Testis (tissue), 3 donors: Measurements from ENCODE around the gene ASL. TPM values are rescaled to one million over a fixed set of nuclear protein-coding genes. Genes with fewer than 3 reads are reported as not detected.

ENCODE experiments used
- DNase-seq: peaks from one replicate; pipeline ENCODE4 v3.0.0-alpha.2; 2019
- H3K27ac ChIP-seq, 2 donors: fragments of 200-600 bp; sonication (generic); one replicate each; pipeline ENCODE4 v1.5.1; 2019
- H3K27me3 ChIP-seq: fragments of 200-600 bp; sonication (generic); one replicate; pipeline ENCODE4 v1.5.1; 2019
- H3K36me3 ChIP-seq: fragments of 200-600 bp; sonication (generic); one replicate; pipeline ENCODE4 v1.5.1; 2017; ENCODE audit warnings: low read depth; ENCODE audit errors: missing control alignments
- H3K4me1 ChIP-seq: fragments of 200-600 bp; sonication (generic); one replicate; pipeline ENCODE4 v1.5.1; 2019
- H3K4me3 ChIP-seq, 2 donors: fragments of 200-600 bp; sonication (generic); one replicate each; pipeline ENCODE4 v1.5.1; 2017 to 2019
- H3K9me3 ChIP-seq: fragments of 200-600 bp; sonication (generic); one replicate; pipeline ENCODE4 v1.5.1; 2017
- CTCF ChIP-seq, 3 experiments: fragments of 450-650 bp in 2 of 3; fragments of 200-600 bp in 1 of 3; sonication (generic) in 1 of 3; IDR thresholded peaks; one replicate each; pipeline ENCODE4 v1.5.1; 2016 to 2019; ENCODE audit warnings: antibody characterized with exemption in 3 of 3, mild to moderate bottlenecking in 2 of 3, moderate library complexity in 1 of 3
- POLR2A ChIP-seq: fragments of 450-650 bp; IDR thresholded peaks from one replicate; pipeline ENCODE4 v1.6.1; 2017; ENCODE audit warnings: antibody characterized with exemption, mild to moderate bottlenecking, moderate library complexity
- WGBS, 2 donors: methylation state at CpG; one replicate each; pipeline ENCODE4 v1.1.5; 2018; 5-methylcytosine and 5-hydroxymethylcytosine counted together
- intact Hi-C: fragments of 100-400 bp; cut with DNase I; formaldehyde crosslinking; loops from one replicate; pipeline ENCODE4 v1.15.1; 2023; ENCODE audit warnings: low total_unique reads
- polyA plus RNA-seq: library from polyadenylated mRNA; stranded (reverse); fragments of 350-450 nt; fragmentation: Illumina TruSeq; extraction: RNeasy Lipid Tissue Mini Kit (QIAGEN cat#74804); gene quantifications from one replicate; pipeline ENCODE4 v1.2.3, GENCODE V29; 2014; ENCODE audit warnings: low read depth, low replicate concordance; ENCODE audit not compliant: insufficient read depth
- total RNA-seq, 2 donors: library from RNA; depleted of rRNA; stranded (reverse); fragments of >200 nt; gene quantifications; one replicate each; pipeline ENCODE4 v1.2.3, GENCODE V29; 2016

ASL gene
- total and polyA plus RNA-seq, 3 donors from 2014 or later: 9.5 to 15.9 (median 12.0) TPM

DNA sequence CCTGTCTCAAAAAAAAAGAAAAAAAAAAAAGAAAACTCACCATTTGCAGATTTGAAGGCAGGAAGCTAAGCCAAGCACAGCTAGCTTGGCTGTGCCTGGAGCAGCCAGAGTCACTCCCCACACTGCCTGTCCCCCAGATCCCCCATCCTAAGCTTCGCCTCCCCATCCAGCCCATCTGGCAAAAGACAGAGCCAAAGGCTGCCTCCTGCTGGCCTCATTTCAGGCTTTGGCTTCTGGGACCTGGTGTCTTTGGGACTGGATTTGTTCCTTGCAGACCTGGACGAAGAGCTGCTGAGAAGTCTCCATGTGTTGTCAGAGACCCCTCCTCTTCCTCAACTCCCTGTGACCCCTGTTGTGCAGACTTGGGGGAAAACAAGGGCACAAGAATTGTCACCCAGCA, 8.1 kb downstream of the ASL start:
- no peaks in the 10 kb centered on the region for H3K36me3 ChIP-seq
- intact Hi-C loops: no loop called here
- DNase-seq: no peak
- no peak overlapping the region for H3K4me3 ChIP-seq
- TF ChIP-seq POLR2A (no peak), CTCF (IDR thresholded peaks at IDR 0.05) (no peak)
- H3K9me3 ChIP-seq: no peaks in the 10 kb centered on the region
- WGBS, 2 donors: 100% methylated on average over 2 of the region's 2 CpGs
- H3K27me3 ChIP-seq: no peaks in the 10 kb centered on the region
- no peaks in the 10 kb centered on the region for H3K4me1 ChIP-seq
- no peak overlapping the region for H3K27ac ChIP-seq

- WGBS, 2 donors: 72 to 80% methylated on average over 22 to 32 of the region's 32 CpGs
These were observed 13.5 kb downstream of the ASL start for GRCh38 chr7:66088861-66089838.

DNA sequence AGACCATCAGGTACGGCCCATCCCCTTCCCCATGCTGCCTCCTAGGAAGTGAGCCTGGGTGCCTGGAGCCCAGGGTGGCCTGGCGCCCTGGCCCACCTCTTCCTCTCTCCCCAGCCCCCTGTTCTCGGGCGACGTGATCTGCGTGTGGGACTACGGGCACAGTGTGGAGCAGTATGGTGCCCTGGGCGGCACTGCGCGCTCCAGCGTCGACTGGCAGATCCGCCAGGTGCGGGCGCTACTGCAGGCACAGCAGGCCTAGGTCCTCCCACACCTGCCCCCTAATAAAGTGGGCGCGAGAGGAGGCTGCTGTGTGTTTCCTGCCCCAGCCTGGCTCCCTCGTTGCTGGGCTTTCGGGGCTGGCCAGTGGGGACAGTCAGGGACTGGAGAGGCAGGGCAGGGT, 17.0 kb downstream of the ASL start:
- DNase-seq: no peak
- TF ChIP-seq POLR2A (no peak), CTCF (IDR thresholded peaks at IDR 0.05) (no peak)
- no peak overlapping the region for H3K27ac ChIP-seq
- H3K36me3 ChIP-seq: no peaks in the 10 kb centered on the region
- H3K9me3 ChIP-seq: no peaks in the 10 kb centered on the region
- WGBS, 2 donors: 92 to 100% methylated on average over 4 to 19 of the region's 19 CpGs
- no peaks in the 10 kb centered on the region for H3K27me3 ChIP-seq
- H3K4me3 ChIP-seq: no peak overlapping the region
- H3K4me1 ChIP-seq: no peaks in the 10 kb centered on the region
- intact Hi-C loops: no loop called here

More at GRCh38 chr7:66088861-66089838, 13.5 kb downstream of the ASL start:
- Histone ChIP-seq H3K4me1 (no peaks in the 10 kb centered on the region), H3K27ac (no peak overlapping the region), H3K9me3 (no peaks in the 10 kb centered on the region), H3K4me3 (peak overlapping the region in 1 of 2 donors; percentile 39), H3K36me3 (no peaks in the 10 kb centered on the region), H3K27me3 (no peaks in the 10 kb centered on the region)
- no peak for TF ChIP-seq CTCF (IDR thresholded peaks at IDR 0.05)
- no peak for TF ChIP-seq POLR2A
- DNase-seq: no peak
- intact Hi-C loops: no loop called here

GRCh38 chr7:66095010-66095409, 19.4 kb downstream of the ASL start:
- WGBS, 2 donors: 93 to 100% methylated on average over 4 of the region's 4 CpGs
- H3K27me3 ChIP-seq: no peaks in the 10 kb centered on the region
- H3K27ac ChIP-seq: no peak overlapping the region
- no peaks in the 10 kb centered on the region for H3K36me3 ChIP-seq
- intact Hi-C loops: no loop called here
- no peak for DNase-seq
- no peaks in the 10 kb centered on the region for H3K4me1 ChIP-seq
- no peak overlapping the region for H3K4me3 ChIP-seq
- no peak for TF ChIP-seq POLR2A
- no peak for TF ChIP-seq CTCF (IDR thresholded peaks at IDR 0.05)
- no peaks in the 10 kb centered on the region for H3K9me3 ChIP-seq
